ENCODE results near the gene RIPOR3. TPM values are rescaled to one million over a fixed set of nuclear protein-coding genes. Genes with fewer than 3 reads are reported as not detected.

RIPOR3 gene
- total and polyA plus RNA-seq, 12 donors, result 1.6 to 50.2 (median 3.3) TPM

- no peaks in the 10 kb centered on the region for H3K9me3 ChIP-seq
- H3K4me1 ChIP-seq, result peaks cover 0 to 9% (median 0%) of the 10 kb centered on the region in 9 donors
- no peak for TF ChIP-seq CTCF (IDR thresholded peaks at IDR 0.05)
- H3K27me3 ChIP-seq, result no peaks in the 10 kb centered on the region
- peaks cover 0 to 4% (median 0%) of the 10 kb centered on the region in 9 donors for H3K36me3 ChIP-seq
- ATAC-seq, result no peak
- H3K4me3 ChIP-seq, result no peak overlapping the region
- no peak for DNase-seq
- WGBS, 2 donors, result 93 to 94% methylated on average over 32 of the region's 32 CpGs
- intact Hi-C loops (cut with DNase I), result no loop called here
- H3K27ac ChIP-seq, result no peak overlapping the region
Observed at GRCh38 chr20:50607850-50608749, 83.2 kb downstream of the RIPOR3 start.

GRCh38 chr20:50607436-50607835 lies 83.9 kb downstream of the RIPOR3 start:
- Histone ChIP-seq H3K27me3 (peaks cover 0 to 1% (median 0%) of the 10 kb centered on the region in 7 donors), H3K27ac (no peak overlapping the region), H3K4me1 (peaks cover 0 to 9% (median 0%) of the 10 kb centered on the region in 9 donors), H3K36me3 (peaks cover 0 to 4% (median 0%) of the 10 kb centered on the region in 9 donors), H3K9me3 (no peaks in the 10 kb centered on the region), H3K4me3 (no peak overlapping the region)
- TF ChIP-seq CTCF (IDR thresholded peaks at IDR 0.05), result no peak
- ATAC-seq (no peak), DNase-seq (no peak)
- 87 to 88% methylated on average over 9 of the region's 9 CpGs for WGBS, 2 donors
- intact Hi-C loops (cut with DNase I), result no loop called here

- no peaks in the 10 kb centered on the region for H3K9me3 ChIP-seq
- H3K36me3 ChIP-seq, result peaks cover 0 to 4% (median 0%) of the 10 kb centered on the region in 9 donors
- DNase-seq (no peak), ATAC-seq (no peak)
- intact Hi-C loops (cut with DNase I), result no loop called here
- no peak overlapping the region for H3K4me3 ChIP-seq
- H3K27ac ChIP-seq, result no peak overlapping the region
- H3K4me1 ChIP-seq, result no peaks in the 10 kb centered on the region
- H3K27me3 ChIP-seq, result peaks cover 0 to 15% (median 0%) of the 10 kb centered on the region in 7 donors
- 94% methylated on average over 5 of the region's 5 CpGs for WGBS, 2 donors
- TF ChIP-seq CTCF (IDR thresholded peaks at IDR 0.05), result no peak
Observed at GRCh38 chr20:50605136-50605535, 86.2 kb downstream of the RIPOR3 start.

- peaks cover 0 to 4% (median 0%) of the 10 kb centered on the region in 9 donors for H3K36me3 ChIP-seq
- H3K27me3 ChIP-seq, result peaks cover 0 to 21% (median 0%) of the 10 kb centered on the region in 7 donors
Observed at GRCh38 chr20:50604451-50604850, 86.9 kb downstream of the RIPOR3 start.

More at GRCh38 chr20:50604451-50604850, 86.9 kb downstream of the RIPOR3 start:
- 86 to 95% methylated on average over 12 of the region's 12 CpGs for WGBS, 2 donors
- ATAC-seq, result no peak
- TF ChIP-seq CTCF (IDR thresholded peaks at IDR 0.05), result no peak
- no peak overlapping the region for H3K4me3 ChIP-seq
- DNase-seq, result no peak
- no peaks in the 10 kb centered on the region for H3K4me1 ChIP-seq
- intact Hi-C loops (cut with DNase I), result no loop called here
- no peak overlapping the region for H3K27ac ChIP-seq
- no peaks in the 10 kb centered on the region for H3K9me3 ChIP-seq
